Smooth muscle cell (in vitro differentiated cells): ENCODE data around the gene C10orf143. TPM values are rescaled to one million over a fixed set of nuclear protein-coding genes. Genes with fewer than 3 reads are reported as not detected.
"Not testable (repeated sequence)": the region's sequence is repeated elsewhere in the genome, so short reads cannot be mapped to it uniquely, and the experiment has no call there.

Experiments used
- DNase-seq: peaks from one replicate; lab custom pipeline; 2025; ENCODE audit not compliant: unreplicated experiment; lab: John Stamatoyannopoulos, UW
- H2AFZ ChIP-seq: fragments of 200-600 bp; sonication (generic); 2 replicates; pipeline ENCODE4 v1.6.0; 2016; ENCODE audit warnings: antibody characterized with exemption, low read depth, mild to moderate bottlenecking
- H3F3A ChIP-seq: fragments of 200-600 bp; sonication (generic); 2 replicates; pipeline ENCODE4 v1.6.0; 2017; ENCODE audit warnings: antibody characterized with exemption, low read depth
- H3K27ac ChIP-seq: fragments of 200-600 bp; sonication (generic); 2 replicates; pipeline ENCODE4 v1.5.1; 2016; ENCODE audit warnings: low read depth, mild to moderate bottlenecking
- H3K27me3 ChIP-seq: fragments of 200-600 bp; sonication (generic); 2 replicates; pipeline ENCODE4 v1.6.1; 2016; ENCODE audit warnings: low read depth, mild to moderate bottlenecking
- H3K36me3 ChIP-seq: fragments of 200-600 bp; sonication (generic); 2 replicates; pipeline ENCODE4 v1.5.1; 2016; ENCODE audit warnings: low read depth
- H3K4me1 ChIP-seq: fragments of 200-600 bp; sonication (generic); 2 replicates; pipeline ENCODE4 v1.5.1; 2016; ENCODE audit warnings: low read depth
- H3K4me2 ChIP-seq: fragments of 200-600 bp; sonication (generic); 2 replicates; pipeline ENCODE4 v1.6.0; 2016; ENCODE audit warnings: mild to moderate bottlenecking
- H3K4me3 ChIP-seq: fragments of 200-600 bp; sonication (generic); 2 replicates; pipeline ENCODE4 v1.5.1; 2016; ENCODE audit warnings: mild to moderate bottlenecking
- H3K79me2 ChIP-seq: fragments of 200-600 bp; sonication (generic); 2 replicates; pipeline ENCODE4 v1.6.0; 2016; ENCODE audit warnings: low read depth, mild to moderate bottlenecking
- H3K9ac ChIP-seq: fragments of 200-600 bp; sonication (generic); 2 replicates; pipeline ENCODE4 v1.6.0; 2016; ENCODE audit warnings: low read depth
- H3K9me3 ChIP-seq: fragments of 200-600 bp; sonication (generic); replicated peaks from 2 replicates; pipeline ENCODE4 v1.5.1; 2016; ENCODE audit warnings: low read depth
- H4K20me1 ChIP-seq: fragments of 200-600 bp; sonication (generic); 2 replicates; pipeline ENCODE4 v1.6.0; 2016; ENCODE audit warnings: low read depth
- CTCF ChIP-seq: fragments of 200-600 bp; sonication (generic); IDR thresholded peaks from 2 replicates; pipeline ENCODE4 v1.5.1; 2017; ENCODE audit warnings: borderline replicate concordance, mild to moderate bottlenecking, antibody characterized with exemption; ENCODE audit not compliant: insufficient read depth, poor library complexity, severe bottlenecking
- WGBS: methylation state at CpG from one replicate; pipeline ENCODE4 v1.1.7; 2016; ENCODE audit warnings: low lambda C conversion rate; 5-methylcytosine and 5-hydroxymethylcytosine counted together
- polyA plus RNA-seq: library from polyadenylated mRNA; unstranded; fragments of >200 nt; fragmentation: Nextera tagmentation; extraction: Ambion mirVana; gene quantifications from 2 replicates; pipeline ENCODE4 v1.2.1, GENCODE V29; 2016
- total RNA-seq: library from RNA; depleted of rRNA; stranded (reverse); fragments of >200 nt; gene quantifications from 2 replicates; pipeline ENCODE4 v1.2.3, GENCODE V29; 2014

C10orf143 gene
- total and polyA plus RNA-seq, 2 experiments from 2014 or later: 2.0 TPM; not detected in 1

- no peaks in the 10 kb centered on the region for H3K36me3 ChIP-seq
- no peaks in the 10 kb centered on the region for H4K20me1 ChIP-seq
- no peak overlapping the region for H2AFZ ChIP-seq
- H3K9ac ChIP-seq: no peak overlapping the region
- no peak overlapping the region for H3K4me3 ChIP-seq
- WGBS: 79% methylated on average over 1 of the region's 1 CpG
- H3K27ac ChIP-seq: no peak overlapping the region
- no peaks in the 10 kb centered on the region for H3K27me3 ChIP-seq
- no peaks in the 10 kb centered on the region for H3F3A ChIP-seq
- no peaks in the 10 kb centered on the region for H3K4me1 ChIP-seq
- H3K4me2 ChIP-seq: no peak overlapping the region
- DNase-seq: no peak
- H3K79me2 ChIP-seq: no peaks in the 10 kb centered on the region
- no peak for TF ChIP-seq CTCF
- no peaks in the 10 kb centered on the region for H3K9me3 ChIP-seq
Observed at GRCh38 chr10:130025326-130025725, 85.3 kb downstream of the C10orf143 start.

DNA sequence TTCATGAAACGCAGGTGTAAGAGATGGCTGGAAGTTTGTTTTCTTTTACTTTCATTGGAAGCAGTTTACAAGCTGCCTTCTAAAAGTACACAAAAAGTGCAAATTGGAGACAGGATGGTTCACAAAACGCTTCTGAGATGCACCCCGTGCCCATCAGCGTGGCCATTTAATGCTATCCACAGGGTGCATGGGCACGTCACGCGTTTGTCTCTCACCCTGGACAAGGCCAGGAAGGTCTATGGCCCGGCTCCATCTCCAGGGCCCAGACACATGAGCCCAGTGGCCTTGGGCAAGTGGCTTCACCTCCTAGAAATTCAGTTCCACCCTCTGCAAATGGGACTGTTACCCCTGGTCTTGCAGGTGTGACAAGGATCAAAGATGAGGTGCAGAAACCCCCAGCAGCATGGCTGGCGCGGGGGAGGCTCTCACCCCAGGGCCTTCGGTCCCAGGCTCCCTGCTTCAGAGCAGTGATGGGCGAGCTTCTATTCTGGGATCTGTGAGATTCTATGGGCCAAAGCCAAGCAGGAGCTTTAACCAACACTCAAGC is 85.8 kb downstream of the C10orf143 start:
- no peaks in the 10 kb centered on the region for H3K79me2 ChIP-seq
- no peak for TF ChIP-seq CTCF
- no peak overlapping the region for H3K4me3 ChIP-seq
- H3K36me3 ChIP-seq: no peaks in the 10 kb centered on the region
- H3K4me1 ChIP-seq: no peaks in the 10 kb centered on the region
- H3F3A ChIP-seq: no peaks in the 10 kb centered on the region
- no peaks in the 10 kb centered on the region for H4K20me1 ChIP-seq
- H3K9ac ChIP-seq: no peak overlapping the region
- no peak overlapping the region for H2AFZ ChIP-seq
- 95% methylated on average over 12 of the region's 12 CpGs for WGBS
- no peak overlapping the region for H3K27ac ChIP-seq
- H3K27me3 ChIP-seq: no peaks in the 10 kb centered on the region
- no peak overlapping the region for H3K4me2 ChIP-seq
- H3K9me3 ChIP-seq: no peaks in the 10 kb centered on the region
- DNase-seq: no peak

GRCh38 chr10:130024326-130024725 is 86.3 kb downstream of the C10orf143 start:
- H3K36me3 ChIP-seq, H4K20me1 ChIP-seq, H3K4me3 ChIP-seq, H2AFZ ChIP-seq, H3F3A ChIP-seq, H3K9ac ChIP-seq, H3K27me3 ChIP-seq, H3K4me1 ChIP-seq, H3K79me2 ChIP-seq, H3K9me3 ChIP-seq, H3K27ac ChIP-seq, DNase-seq, H3K4me2 ChIP-seq: not testable (repeated sequence)
- WGBS: 94% methylated on average over 8 of the region's 8 CpGs

DNA sequence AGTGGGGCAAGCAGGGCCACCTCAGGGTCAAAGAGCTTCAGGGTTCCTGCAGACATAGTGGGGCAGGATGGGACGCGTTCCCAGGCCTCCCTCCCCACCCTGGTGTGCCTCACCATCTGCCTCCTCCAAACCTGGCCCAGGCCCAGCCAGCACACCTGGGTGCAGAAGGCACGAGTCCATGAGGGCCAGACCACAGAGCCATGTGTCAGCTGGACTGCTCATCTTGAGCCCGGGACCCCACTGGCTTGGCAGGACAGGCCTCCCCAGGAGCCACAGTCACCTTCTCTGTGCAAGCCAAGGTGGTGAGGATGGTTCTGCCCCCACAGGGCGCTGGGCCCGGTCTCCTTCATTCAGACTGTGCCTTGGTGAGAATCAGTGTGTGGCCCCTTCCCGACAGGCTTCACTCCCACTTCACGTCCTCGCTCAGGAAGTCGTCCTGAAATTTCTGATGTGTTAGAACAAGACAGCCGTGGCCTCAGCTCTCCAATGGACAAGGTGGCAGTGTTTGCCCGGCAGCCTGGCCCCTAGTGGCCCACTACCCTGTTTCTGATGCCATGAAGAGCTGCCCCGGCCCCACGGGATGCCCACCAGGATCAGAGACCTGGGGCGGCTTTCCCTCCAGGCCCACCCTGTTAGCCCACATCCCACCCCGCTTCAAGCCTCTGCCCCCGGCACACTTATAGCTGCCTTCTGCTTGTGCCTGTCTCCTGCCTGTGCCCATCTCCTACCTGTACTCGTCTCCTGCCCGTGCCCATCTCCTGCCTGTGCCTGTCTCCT is 87.0 kb downstream of the C10orf143 start:
- TF ChIP-seq CTCF: no peak
- Histone ChIP-seq H3K36me3 (no peaks in the 10 kb centered on the region), H3K27ac (no peak overlapping the region), H3K9me3 (no peaks in the 10 kb centered on the region), H3K9ac (no peak overlapping the region), H2AFZ (no peak overlapping the region), H3K4me3 (no peak overlapping the region), H3K4me1 (no peaks in the 10 kb centered on the region), H3K79me2 (no peaks in the 10 kb centered on the region), H3K4me2 (no peak overlapping the region), H3F3A (no peaks in the 10 kb centered on the region), H4K20me1 (no peaks in the 10 kb centered on the region), H3K27me3 (no peaks in the 10 kb centered on the region)
- DNase-seq: no peak
- WGBS: 93% methylated on average over 17 of the region's 19 CpGs
